DMS153 treated with DMSO at 0.1 percent for 48 hours (cell line): ENCODE results near the gene FKBP11.
"Not testable (repeated sequence)": the region's sequence is repeated elsewhere in the genome, so short reads cannot be mapped to it uniquely, and the experiment has no call there.

Experiments used
- DNase-seq: peaks from one replicate; lab custom pipeline; 2025; ENCODE audit not compliant: unreplicated experiment; lab: John Stamatoyannopoulos, UW

The FKBP11 gene

DNA sequence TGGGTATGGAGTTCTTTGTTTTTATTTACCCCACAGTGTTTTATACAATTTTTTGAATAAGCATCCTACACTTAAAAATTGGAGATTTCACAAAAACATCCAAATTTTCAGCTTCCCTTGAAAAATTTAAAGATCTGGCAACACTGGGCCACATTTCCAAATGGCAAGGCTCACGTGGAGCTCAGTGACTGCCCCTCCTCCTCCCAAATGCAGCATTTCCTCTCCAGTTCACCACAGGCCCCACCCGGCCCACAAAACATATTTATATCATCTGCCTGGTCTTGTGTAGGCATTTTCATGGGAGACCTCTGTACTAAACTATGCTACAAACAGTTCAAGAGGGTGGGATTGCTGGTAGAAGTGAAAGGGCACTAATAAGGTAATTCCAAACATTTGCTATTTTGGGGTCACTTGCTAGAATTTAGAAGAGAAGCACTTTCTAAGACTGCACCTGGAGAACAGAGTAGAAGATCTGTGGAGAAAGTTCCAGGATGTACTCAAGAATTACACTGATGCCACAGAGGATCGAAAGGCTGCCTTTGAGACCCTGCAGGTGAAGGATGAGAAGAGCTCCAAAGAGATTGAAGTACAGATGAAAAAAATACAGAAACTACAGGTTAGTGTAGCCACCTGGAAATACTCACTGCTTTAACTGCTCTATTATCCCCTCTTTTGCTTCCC, 7.3 kb downstream of the FKBP11 start:
- no peak for DNase-seq

DNA sequence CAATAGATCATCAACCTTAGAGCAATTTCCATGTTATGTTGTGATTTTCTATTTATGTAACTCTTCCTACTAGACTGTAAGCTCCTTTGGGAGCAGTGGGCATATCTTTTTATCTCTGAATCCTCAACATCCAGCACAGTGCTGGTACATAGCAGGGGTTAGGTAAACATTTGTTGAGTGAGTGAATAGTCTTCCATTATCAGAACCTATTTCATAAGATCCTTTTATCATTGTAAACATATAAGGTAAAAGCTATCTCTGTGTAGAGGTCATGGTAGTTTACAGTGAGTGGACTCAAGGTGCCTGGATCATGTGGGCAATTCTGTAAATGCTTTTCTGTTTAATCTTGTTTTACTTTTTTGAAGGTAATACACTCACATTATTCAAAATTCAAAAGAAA, 15.1 kb downstream of the FKBP11 start:
- no peak for DNase-seq

DNA sequence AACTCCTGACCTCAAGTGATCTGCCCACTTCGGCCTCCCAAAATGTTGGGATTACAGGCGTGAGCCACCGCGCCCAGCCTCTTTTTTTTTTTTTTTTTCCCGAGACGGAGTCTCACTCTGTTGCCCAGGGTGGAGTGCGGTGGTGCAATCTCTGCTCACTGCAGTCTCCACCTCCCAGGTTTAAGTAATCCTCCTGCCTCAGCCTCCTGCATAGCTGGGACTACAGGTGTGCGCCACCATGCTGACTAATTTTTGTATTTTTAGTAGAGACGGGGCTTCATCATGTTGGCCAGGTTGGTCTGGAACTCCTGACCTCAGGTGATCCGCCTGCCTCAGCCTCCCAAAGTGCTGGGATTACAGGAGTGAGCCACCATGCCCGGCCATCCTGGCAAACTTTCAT, 15.6 kb downstream of the FKBP11 start:
- DNase-seq = not testable (repeated sequence)

- no peak for DNase-seq
Observed at GRCh38 chr12:48907245-48907644, 18.0 kb downstream of the FKBP11 start.

- DNase-seq = peak; percentile 61
Observed at GRCh38 chr12:48903982-48904411, 21.3 kb downstream of the FKBP11 start.

- no peak for DNase-seq
Observed at GRCh38 chr12:48903363-48903981, 21.8 kb downstream of the FKBP11 start.

DNA sequence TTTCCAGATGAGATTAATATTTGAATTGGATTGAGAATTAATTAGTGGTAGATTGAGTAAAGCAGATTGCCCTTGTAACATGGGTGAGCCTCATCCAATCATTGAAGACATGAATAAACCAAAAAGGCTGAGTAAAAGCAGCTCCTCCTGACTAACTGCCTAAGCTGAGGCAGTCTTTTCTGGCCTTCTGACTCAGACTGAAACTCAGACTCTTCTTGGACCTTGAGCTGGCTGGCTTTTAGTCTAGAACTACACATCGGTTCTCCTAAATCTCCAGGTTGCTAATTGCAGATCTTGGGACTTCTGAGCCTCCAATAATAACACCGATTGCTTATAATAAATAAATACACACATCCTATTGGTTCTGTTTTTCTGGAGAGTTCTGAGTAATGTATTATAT, 24.0 kb downstream of the FKBP11 start:
- DNase-seq = no peak

GRCh38 chr12:48899651-48900050, 25.6 kb downstream of the FKBP11 start:
- DNase-seq = no peak

DNA sequence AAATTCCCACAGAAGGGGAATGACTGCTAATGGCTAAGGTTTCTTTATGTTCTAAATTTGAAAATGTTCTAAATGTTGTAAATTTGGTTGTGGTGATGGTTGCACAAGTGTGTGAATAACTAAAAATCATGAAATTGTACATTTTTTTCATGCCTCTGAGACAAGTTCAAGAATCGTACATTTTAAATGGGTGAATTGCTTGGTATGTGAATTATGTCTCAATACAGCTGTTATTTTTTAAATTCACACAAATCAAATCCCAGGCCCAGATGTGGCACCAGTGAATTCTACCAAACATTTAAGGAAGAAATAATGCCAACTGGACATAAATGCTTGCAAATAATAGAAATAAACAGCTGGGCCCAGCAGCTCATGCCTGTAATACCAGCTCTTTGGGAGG, 31.0 kb downstream of the FKBP11 start:
- no peak for DNase-seq

- DNase-seq = peak; percentile 54
Observed at GRCh38 chr12:48890657-48891418, 34.5 kb downstream of the FKBP11 start.

DNA sequence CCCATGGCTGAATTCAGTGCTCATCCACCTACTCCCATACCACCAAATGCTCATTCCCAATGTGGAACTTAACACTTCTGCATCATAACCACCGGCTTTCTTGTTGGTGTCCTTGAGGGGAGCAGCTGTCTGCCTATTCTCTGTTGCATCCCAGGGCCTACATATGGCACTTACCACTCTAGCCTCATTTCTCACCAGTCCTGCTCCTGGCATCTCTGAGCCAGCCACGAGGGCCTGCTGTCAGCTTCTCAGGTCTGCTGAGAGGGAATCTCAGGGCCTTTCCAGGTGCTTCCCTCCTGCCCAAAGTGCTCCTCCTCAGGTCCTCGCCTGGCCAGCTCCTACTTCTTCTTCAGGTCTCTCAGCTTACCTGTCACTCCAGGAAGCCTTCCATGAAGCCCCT, 35.6 kb downstream of the FKBP11 start:
- no peak for DNase-seq

GRCh38 chr12:48883305-48884161, 41.8 kb downstream of the FKBP11 start:
- DNase-seq = no peak

DNA sequence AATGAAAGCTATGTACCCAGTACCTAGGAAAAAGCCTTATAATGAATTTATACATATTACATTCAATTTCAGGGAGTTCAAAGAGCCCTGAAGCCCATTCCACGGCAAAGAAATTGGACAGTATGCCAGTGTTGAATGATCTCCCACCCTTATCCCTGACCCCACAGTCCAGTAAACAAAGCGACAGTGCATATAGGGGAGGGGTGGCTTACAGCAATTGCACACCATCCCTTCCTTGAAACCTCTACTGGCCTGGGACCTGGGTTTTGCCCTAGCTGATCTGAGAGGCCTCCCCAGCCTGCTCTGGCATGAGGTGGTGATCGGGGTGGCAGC, 42.4 kb downstream of the FKBP11 start:
- no peak for DNase-seq

DNA sequence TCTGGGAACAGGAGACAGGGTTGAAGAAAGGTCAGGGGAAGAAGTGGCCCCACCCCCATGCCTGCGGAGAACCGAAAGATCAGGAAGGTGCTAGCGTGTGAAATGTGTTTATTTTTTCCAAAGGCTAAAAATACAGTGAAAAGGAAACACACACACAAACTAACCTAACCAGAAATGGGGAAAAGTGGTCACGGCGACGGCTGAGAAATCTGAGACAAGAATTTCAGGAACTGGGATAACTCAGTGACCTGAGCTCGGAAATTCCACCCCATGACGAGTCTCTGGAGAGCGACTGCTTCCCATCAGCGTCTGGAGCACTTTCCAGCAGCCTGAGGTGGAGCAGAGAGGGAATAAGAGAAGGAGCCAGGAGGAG, 43.0 kb downstream of the FKBP11 start:
- no peak for DNase-seq

GRCh38 chr12:48881686-48882314, 43.5 kb downstream of the FKBP11 start:
- DNase-seq = no peak

- DNase-seq = no peak
Observed at GRCh38 chr12:48880647-48881046, 44.6 kb downstream of the FKBP11 start.

DNA sequence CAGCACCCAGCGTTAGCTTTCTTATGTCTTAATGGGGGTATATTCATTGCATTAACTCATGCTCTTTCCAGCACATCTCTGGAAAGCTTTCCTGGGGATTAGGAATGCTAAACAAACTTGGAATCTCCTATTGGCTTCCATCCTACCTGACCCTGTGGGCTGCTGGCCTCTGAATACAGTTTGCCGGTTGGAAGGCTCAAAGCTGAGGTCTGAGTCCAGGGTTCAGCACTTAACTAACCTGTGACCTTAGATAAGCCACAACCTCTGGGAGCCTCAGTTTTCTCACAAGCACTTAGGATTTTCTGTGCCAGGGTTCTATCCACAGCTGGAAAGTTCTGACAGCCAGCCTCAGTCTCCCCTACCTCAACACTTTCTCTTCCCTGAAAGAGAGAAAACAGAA, 46.7 kb downstream of the FKBP11 start:
- DNase-seq = no peak

DNA sequence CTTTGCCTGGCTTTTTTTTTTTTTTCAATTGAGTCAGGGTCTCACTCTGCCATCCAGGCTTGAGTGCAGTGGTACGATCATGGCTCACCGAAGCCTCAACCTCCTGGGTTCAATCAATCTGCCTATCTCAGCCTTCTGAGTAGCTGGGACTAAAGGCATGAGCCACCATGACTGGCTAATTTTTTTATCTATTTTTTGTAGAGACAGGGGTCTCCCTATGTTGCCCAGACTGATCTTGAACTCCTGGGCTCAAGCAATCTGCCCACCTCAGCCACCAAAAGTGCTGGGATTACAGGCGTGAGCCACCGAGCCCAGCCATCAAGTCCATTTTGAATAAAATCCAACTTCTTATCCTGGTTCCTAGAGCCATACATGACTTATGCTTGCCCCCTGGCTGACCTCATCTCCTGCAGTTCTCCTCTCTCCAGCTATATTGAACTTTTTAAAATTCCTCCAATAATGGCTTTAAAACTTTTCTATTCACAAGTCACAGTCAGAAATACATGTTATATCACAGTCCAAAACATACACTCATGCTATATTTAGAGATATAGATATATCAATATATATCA, 49.3 kb downstream of the FKBP11 start:
- DNase-seq = no peak

DNA sequence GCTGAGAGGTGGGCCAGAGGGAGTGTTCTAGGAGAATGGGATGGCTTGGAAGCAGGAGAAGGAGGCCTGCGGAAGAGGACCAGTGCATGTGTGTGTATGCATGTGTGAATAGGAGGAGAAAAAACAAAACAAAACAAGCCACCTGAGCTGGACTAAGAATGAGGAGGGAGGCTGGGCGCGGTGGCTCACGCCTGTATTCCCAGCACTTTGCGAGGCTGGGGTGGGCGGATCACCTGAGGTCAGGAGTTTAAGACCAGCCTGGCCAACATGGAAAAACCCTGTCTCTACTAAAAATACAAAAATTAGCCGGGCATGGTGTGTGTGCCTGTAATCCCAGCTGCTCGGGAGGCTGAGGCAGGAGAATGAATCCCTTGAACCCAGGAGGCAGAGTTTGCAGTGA, 51.8 kb downstream of the FKBP11 start:
- DNase-seq = not testable (repeated sequence)

DNA sequence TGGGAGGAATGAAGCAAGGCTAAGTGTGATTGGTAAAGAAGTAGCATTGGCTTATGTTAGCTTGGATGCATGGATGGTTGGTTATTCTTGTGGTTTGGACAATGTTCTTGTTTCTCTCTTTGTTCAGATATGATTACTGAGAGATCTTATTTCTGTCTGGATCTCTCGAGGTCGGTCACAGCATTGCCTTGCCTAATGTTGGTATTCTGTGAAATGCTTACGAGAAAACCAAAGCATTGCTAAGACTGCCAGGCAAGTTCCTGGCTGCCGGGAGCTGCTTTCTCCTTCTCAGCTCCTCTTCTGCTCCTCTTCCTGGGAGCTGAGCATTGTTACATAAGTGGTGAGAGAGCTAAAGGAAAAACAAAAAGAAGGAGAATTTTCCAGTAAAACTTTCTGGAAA, 52.2 kb downstream of the FKBP11 start:
- DNase-seq = no peak
